Loucy (cell line): ENCODE data around the gene ARRDC1.
A peak's percentile ranks its signal among the peaks of the same experiment; 100 is the strongest.

Source experiments
- H2AFZ ChIP-seq: fragments of 200-600 bp; sonication (generic); 2 replicates; pipeline ENCODE4 v1.6.0; 2016; ENCODE audit warnings: antibody characterized with exemption, mild to moderate bottlenecking, low read length, moderate library complexity
- H3F3A ChIP-seq: fragments of 200-600 bp; 2 replicates; pipeline ENCODE4 v1.6.0; 2016; ENCODE audit warnings: antibody characterized with exemption, low read depth, mild to moderate bottlenecking
- H3K27me3 ChIP-seq: fragments of 200-600 bp; sonication (generic); 2 replicates; pipeline ENCODE4 v1.6.1; 2014; ENCODE audit warnings: low read length, mild to moderate bottlenecking; ENCODE audit not compliant: insufficient read depth, poor library complexity, severe bottlenecking
- H3K36me3 ChIP-seq: fragments of 200-600 bp; sonication (generic); 2 replicates; pipeline ENCODE4 v1.6.1; 2016; ENCODE audit warnings: low read length; ENCODE audit not compliant: insufficient read depth
- H3K4me1 ChIP-seq: fragments of 200-600 bp; sonication (generic); 2 replicates; pipeline ENCODE4 v1.5.1; 2014; ENCODE audit warnings: low read length, mild to moderate bottlenecking; ENCODE audit not compliant: insufficient read depth, poor library complexity, severe bottlenecking
- H3K4me2 ChIP-seq: fragments of 200-600 bp; sonication (generic); 2 replicates; pipeline ENCODE4 v1.6.0; 2014; ENCODE audit warnings: antibody characterized with exemption, low read length, low read depth, mild to moderate bottlenecking; ENCODE audit not compliant: poor library complexity, severe bottlenecking
- H3K4me3 ChIP-seq: fragments of 200-600 bp; sonication (generic); 2 replicates; pipeline ENCODE4 v1.5.1; 2014; ENCODE audit warnings: low read length, mild to moderate bottlenecking, mixed read lengths; ENCODE audit not compliant: poor library complexity, severe bottlenecking
- H3K79me2 ChIP-seq: fragments of 200-600 bp; sonication (generic); 2 replicates; pipeline ENCODE4 v1.6.1; 2014; ENCODE audit warnings: low read length; ENCODE audit not compliant: insufficient read depth
- H3K9ac ChIP-seq: fragments of 200-600 bp; sonication (generic); 2 replicates; pipeline ENCODE4 v1.6.0; 2014; ENCODE audit warnings: mild to moderate bottlenecking, low read depth, low read length, moderate library complexity; ENCODE audit not compliant: poor library complexity, severe bottlenecking
- H3K9me2 ChIP-seq: fragments of 200-600 bp; sonication (generic); replicated peaks from 2 replicates; pipeline ENCODE4 v1.6.1; 2016; ENCODE audit warnings: low read depth, low read length, mixed read lengths
- H3K9me3 ChIP-seq: fragments of 200-600 bp; sonication (generic); 2 replicates; pipeline ENCODE4 v1.6.1; 2014; ENCODE audit warnings: mild to moderate bottlenecking, antibody characterized with exemption, low read length, low read depth; ENCODE audit not compliant: insufficient read depth
- H4K20me1 ChIP-seq: fragments of 200-600 bp; sonication (generic); 2 replicates; pipeline ENCODE4 v1.6.0; 2014; ENCODE audit warnings: antibody characterized with exemption, low read length, mild to moderate bottlenecking; ENCODE audit not compliant: insufficient read depth, poor library complexity, severe bottlenecking
- CTCF ChIP-seq: fragments of 200-600 bp; sonication (generic); conservative IDR thresholded peaks from 2 replicates; pipeline ENCODE4 v1.5.1; 2014; ENCODE audit warnings: mild to moderate bottlenecking, antibody characterized with exemption, low read length
- EZH2phosphoT487 ChIP-seq: fragments of 200-600 bp; IDR thresholded peaks from 2 replicates; pipeline ENCODE4 v1.6.1; 2018; ENCODE audit warnings: antibody characterized with exemption, mild to moderate bottlenecking, moderate library complexity, borderline replicate concordance

The ARRDC1 gene

GRCh38 chr9:137614631-137615386, 9.3 kb downstream of the ARRDC1 start:
- peaks cover 21% of the 10 kb centered on the region for H4K20me1 ChIP-seq
- H3K27me3 ChIP-seq: no peaks in the 10 kb centered on the region
- no peaks in the 10 kb centered on the region for H3F3A ChIP-seq
- no peak overlapping the region for H2AFZ ChIP-seq
- H3K9me3 ChIP-seq: no peaks in the 10 kb centered on the region
- no peaks in the 10 kb centered on the region for H3K36me3 ChIP-seq
- no peak for TF ChIP-seq EZH2phosphoT487
- no peak for TF ChIP-seq CTCF
- H3K4me3 ChIP-seq: no peak overlapping the region
- peaks cover 18% of the 10 kb centered on the region for H3K4me1 ChIP-seq
- H3K9me2 ChIP-seq: no peaks in the 10 kb centered on the region
- H3K4me2 ChIP-seq: no peak overlapping the region
- peaks cover 35% of the 10 kb centered on the region for H3K79me2 ChIP-seq
- no peak overlapping the region for H3K9ac ChIP-seq

- H3K9me2 ChIP-seq: no peaks in the 10 kb centered on the region
- H3K4me2 ChIP-seq: no peak overlapping the region
- no peaks in the 10 kb centered on the region for H3K9me3 ChIP-seq
- TF ChIP-seq EZH2phosphoT487: no peak
- no peak for TF ChIP-seq CTCF
- peaks cover 23% of the 10 kb centered on the region for H3K4me1 ChIP-seq
- no peak overlapping the region for H3K4me3 ChIP-seq
- H4K20me1 ChIP-seq: peaks cover 27% of the 10 kb centered on the region
- H3K27me3 ChIP-seq: no peaks in the 10 kb centered on the region
- no peaks in the 10 kb centered on the region for H3K36me3 ChIP-seq
- no peak overlapping the region for H2AFZ ChIP-seq
- H3K9ac ChIP-seq: no peak overlapping the region
- no peaks in the 10 kb centered on the region for H3F3A ChIP-seq
- H3K79me2 ChIP-seq: peaks cover 41% of the 10 kb centered on the region
Observed at GRCh38 chr9:137615387-137615871, 9.9 kb downstream of the ARRDC1 start.

GRCh38 chr9:137618105-137619067, 12.9 kb downstream of the ARRDC1 start, which contains the start of gene EHMT1:
Gene EHMT1, plus strand, starts transcription at chr9:137619005. Its CDS starts 24 bp downstream, at chr9:137619029.
- peak within 1 kb of the TSS; percentile 65 for H2AFZ ChIP-seq
- H3K9me3 ChIP-seq: no peaks in the 10 kb centered on the region
- H3K79me2 ChIP-seq: peaks cover 70% of the 10 kb centered on the region
- peak within 1 kb of the TSS; percentile 99 for H3K4me2 ChIP-seq
- peaks cover 32% of the 10 kb centered on the region for H3K4me1 ChIP-seq
- peak within 1 kb of the TSS; percentile 97 for H3K4me3 ChIP-seq
- H3K36me3 ChIP-seq: no peaks in the 10 kb centered on the region
- H3K9me2 ChIP-seq: no peaks in the 10 kb centered on the region
- H3K9ac ChIP-seq: peak within 1 kb of the TSS; percentile 97
- peaks cover 45% of the 10 kb centered on the region for H4K20me1 ChIP-seq
- TF ChIP-seq CTCF: no peak
- TF ChIP-seq EZH2phosphoT487: no peak
- H3K27me3 ChIP-seq: no peaks in the 10 kb centered on the region
- no peaks in the 10 kb centered on the region for H3F3A ChIP-seq
